ENCODE data around the gene SLC16A7.
"Not testable (repeated sequence)": the region's sequence is repeated elsewhere in the genome, so short reads cannot be mapped to it uniquely, and the experiment has no call there.

The SLC16A7 gene

DNA sequence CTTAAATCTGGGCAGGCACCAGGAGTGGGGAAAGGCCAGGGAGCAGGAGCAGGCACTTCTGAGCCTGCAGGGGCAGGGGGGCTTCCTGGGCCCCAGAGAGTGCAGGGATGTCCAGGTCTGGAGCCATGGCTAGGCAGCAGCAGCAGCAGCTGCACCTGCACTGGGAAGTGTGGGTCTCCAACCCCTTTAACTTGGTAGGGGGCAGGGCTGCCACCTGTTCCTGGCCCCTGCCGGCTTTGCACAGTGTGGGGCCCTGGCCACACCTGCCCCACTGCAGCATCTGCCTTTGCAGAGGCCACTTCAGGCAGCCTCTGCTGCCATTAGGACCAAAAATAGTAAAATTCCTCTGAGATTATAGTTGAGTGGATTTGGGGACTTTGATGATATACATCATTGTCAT lies 138.5 kb downstream of the SLC16A7 start:
- DNase-seq (ENCODE audit: low read depth in 2 of 2, low spot score in 1 of 2), result no peak

DNA sequence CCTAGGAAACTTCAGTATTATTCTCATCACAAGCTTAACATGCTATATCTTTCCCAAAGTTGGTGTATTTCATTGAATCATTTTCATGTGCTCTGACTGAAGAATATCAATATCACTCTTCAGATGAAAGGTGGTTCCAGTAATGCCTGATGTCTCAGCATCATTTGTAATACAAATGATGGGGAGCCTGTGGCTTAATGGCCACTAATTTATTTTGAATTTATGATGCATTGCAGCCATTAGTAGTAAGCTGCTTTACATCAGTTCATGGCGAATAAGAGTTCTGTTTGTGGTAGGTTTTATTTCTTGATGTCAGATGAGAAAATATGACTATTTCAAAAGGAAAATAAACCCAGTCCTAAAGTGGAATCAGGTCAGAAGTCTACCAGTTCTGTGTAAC lies 139.4 kb downstream of the SLC16A7 start:
- no peak for DNase-seq (ENCODE audit: low read depth in 2 of 2, low spot score in 1 of 2)

DNA sequence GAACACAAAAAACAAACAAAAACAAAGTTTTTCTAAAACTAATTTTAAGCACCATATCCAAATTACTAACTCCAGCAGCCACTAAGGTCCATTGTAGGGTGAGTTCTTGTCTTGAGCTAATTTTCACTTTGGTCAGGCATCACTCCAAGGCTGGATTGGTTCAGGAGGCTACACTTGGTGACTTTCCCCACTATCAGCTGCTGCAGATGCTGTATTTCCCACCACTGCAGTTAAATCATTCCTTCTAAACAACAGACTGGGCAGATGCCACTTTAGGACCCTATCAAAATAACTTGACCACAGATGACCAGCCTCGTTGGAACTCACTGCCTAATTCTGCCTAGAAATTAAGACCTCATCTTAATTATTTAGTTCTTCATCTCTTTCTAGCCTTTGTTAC lies 140.5 kb downstream of the SLC16A7 start:
- no peak for DNase-seq (ENCODE audit: low read depth in 2 of 2, low spot score in 1 of 2)

DNA sequence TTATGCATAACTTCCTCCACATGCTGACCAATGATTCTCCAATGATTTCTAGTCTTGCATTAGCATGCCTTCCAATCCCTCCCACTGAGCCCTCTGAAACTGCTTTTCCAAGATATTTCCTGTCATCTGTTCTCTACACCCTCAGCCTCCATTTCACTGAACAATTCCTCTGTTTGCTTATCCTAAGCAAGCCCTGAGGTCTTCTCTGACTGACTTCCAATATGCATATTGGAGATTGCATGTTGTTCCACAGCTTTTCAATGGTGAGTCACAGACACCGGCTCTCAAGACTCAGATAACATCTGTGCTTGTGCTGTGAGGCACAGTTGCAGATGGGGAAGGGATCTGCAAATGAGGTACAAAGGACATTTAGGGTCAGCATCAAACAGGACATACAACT lies 141.0 kb downstream of the SLC16A7 start:
- no peak for DNase-seq (ENCODE audit: low read depth in 2 of 2, low spot score in 1 of 2)

DNA sequence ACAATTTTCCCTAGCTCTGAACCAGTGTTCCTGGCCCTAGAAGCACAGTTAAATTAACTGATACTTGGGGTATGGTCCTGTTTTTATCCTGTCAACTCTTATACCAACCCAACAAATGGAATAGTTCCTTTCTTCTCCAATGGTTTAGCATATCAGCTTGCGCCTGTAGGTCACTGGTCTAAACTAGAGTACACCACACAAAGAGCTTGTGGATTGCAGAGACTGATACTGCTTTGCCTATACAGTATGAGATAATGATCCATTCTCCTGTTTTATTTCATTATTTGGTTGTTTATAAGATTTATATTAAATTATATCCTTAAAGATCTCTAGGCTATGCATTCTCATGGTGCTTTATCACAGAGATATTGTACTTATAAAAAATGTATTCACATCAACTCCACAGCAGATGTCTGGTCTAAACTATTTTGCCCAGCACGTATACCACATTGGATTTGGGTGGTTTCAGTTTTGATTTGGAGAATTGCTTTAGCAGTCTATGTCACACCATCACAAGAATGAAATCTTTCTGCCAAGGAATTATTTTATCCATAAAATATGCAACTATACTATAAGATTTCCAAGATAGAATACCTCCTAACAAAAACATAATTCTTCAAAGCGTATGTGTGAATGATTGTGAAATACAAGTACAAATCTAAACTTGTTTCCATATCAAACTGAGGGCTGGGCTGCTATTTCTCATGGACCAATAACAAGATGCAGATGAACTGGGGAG lies 142.1 kb downstream of the SLC16A7 start:
- DNase-seq (ENCODE audit: low read depth in 2 of 2, low spot score in 1 of 2), result no peak

DNA sequence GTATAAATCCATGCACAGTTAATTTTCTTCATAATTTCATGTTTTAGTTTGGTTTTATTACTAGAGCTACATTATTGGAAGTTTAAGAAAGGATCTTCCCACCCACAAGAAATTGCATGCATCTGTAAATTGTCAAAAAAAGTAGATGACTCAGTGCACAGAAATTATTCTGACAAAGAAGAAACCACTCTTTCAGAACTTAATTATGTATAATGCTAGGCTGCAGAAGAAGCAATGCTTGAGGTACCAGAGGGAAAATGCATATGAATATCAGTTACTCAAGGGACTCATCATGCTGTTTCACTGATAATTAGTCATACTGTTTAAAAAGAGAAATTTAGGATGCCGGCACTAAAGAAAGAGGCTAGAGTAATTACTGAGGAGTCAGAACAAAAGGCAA lies 147.0 kb downstream of the SLC16A7 start:
- no peak for DNase-seq (ENCODE audit: low read depth in 2 of 2, low spot score in 1 of 2)

DNA sequence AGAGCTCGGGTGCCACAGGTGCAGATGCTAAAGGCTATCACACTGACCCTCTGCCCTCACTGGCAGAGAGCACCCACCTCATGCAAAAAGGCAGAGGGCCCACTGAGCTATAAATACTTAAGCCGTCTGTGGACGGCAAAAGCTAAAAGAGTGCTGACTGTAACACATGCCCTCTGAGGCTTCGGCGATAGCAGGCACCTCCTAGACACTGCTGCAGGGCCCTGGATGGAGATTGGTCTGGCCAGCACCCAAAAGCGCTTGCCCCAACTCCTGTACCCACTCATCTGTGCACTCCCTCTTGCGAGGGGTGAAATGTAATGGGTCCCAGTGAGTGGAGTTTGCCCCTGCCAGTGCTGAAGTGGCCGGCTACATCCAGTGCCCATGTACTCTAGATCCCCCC lies 148.7 kb downstream of the SLC16A7 start:
- no peak for DNase-seq (ENCODE audit: low read depth in 2 of 2, low spot score in 1 of 2)

DNA sequence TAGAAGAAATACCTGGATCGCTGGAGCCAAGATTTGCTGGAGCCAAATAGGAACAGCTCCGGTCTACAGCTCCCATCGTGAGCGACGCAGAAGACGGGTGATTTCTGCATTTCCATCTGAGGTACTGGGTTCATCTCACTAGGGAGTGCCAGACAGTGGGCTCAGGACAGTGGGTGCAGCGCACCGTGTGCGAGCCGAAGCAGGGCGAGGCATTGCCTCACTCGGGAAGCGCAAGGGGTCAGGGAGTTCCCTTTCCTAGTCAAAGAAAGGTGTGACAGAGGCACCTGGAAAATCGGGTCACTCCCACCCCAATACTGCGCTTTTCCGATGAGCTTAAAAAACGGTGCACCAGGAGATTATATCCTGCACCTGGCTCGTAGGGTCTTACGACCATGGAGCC lies 155.3 kb downstream of the SLC16A7 start:
- not testable (repeated sequence) for DNase-seq (ENCODE audit: low read depth in 2 of 2, low spot score in 1 of 2)

DNA sequence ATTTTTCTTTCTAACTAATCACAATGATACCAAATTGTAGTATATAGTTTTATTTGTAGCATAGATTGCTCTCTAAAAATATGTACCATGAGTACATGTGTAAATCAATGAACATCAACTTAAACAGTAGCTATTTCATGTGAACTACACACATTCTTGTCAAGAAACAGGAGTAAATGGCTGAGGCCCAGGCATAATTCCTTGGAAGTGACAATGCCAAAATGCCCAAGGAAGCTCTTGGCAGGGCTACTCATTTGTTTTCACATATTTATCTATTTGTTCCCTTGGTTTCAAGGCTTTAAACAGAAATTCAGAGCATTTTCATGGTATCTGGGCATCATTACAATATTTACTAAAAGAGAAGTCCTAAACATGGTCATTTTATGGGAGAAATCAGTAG lies 165.7 kb downstream of the SLC16A7 start:
- no peak for DNase-seq (ENCODE audit: low read depth in 2 of 2, low spot score in 1 of 2)

DNA sequence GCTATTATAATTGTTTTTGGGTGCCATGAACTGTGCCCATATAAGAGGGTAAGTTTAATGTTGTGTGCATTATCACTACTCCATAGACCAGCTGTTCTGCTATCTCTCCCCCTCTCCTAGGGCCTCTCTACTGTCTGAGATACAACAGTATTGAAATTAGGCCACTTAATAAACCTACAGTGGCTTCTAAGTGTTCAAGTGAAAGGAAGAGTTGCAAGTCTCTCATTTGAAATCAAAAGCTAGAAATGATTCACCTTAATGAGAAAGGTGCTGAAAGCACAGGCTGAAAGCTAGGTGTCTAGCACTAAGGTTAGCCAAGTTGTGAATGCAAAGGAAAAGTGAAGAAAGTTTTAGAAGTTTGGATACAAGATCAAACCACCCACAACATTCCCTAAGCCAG lies 168.0 kb downstream of the SLC16A7 start:
- DNase-seq (ENCODE audit: low read depth in 2 of 2, low spot score in 1 of 2), result no peak

DNA sequence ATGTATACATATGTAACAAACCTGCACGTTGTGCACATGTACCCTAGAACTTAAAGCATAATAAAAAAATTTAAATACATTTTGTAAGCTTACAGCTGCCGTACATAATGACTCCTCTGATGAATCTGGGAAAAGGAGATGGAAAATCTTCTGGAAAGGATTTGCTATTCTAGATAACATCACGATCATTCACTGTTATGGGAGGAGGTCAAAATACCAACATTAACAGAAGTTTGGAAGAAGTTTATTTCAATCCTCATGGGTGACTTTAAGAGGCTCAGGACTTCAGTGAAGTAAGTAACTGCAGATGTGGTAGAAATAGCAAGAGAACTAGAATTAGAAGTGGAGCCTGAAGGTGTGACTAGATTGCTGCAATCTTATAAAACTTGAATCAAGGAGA lies 172.2 kb downstream of the SLC16A7 start:
- DNase-seq (ENCODE audit: low read depth in 2 of 2, low spot score in 1 of 2), result no peak

DNA sequence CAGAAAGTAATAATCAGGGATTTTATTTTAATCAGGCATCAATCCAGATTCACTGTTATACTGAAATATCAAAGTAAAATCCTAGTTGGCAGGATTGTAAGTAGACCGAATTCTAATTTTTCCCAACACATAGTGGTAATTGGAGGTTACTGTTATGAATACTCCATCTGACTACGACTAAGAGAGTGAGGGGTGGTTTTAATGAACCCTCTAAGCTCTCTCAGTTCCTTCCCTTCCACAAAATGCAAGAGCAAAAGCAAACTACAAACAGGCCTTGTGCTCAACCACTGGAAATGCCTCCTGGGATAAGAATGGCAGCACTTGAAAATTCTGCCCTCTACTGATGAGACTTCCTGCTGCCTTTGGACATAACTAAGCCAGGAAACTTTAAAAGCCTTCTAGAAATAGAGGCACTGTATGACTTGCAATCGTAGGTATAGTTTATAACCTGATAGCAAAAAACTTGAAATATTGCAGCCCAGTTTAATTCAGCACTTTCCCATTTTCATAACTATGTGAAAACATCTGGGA lies 184.8 kb downstream of the SLC16A7 start:
- DNase-seq (ENCODE audit: low read depth in 2 of 2, low spot score in 1 of 2), result no peak

DNA sequence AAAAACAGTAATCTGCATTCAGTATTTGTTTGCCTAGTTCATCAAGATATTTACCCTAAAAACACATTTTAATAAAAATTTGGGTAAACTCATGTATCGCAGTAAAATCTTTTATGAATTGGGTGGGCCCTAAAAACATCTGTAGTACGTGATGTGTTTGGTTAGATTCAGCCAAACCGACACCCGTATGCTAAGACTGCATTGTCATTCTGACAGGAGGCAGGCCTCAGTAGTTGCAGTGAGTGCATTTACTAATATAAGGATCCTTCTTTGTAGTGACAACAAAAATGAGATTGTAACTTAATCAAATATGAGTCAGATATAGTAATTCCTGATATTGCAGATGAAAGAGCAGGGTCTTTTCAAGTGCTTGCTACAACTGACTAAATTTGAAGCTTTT lies 191.8 kb downstream of the SLC16A7 start:
- DNase-seq (ENCODE audit: low read depth in 2 of 2, low spot score in 1 of 2), result no peak

DNA sequence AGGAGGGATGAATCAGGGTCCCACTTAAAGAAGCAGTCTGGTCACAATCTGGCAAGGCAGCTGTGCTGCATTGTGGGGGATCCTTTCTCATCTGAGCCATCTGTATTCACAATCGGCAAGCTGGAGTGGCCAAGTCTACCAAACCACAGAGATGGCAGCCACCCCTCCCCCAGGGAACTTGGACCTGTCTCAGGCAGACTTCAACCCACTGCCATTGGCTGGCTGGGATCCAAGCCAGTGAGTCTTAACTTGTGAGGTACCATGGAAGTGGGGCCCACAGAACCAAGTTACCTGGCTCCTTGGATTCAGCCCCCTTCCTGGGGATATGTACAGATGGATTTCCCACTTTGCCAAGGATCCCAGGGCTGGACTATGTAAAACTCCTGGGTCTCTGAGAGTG lies 196.8 kb downstream of the SLC16A7 start:
- DNase-seq (ENCODE audit: low read depth in 2 of 2, low spot score in 1 of 2), result no peak

DNA sequence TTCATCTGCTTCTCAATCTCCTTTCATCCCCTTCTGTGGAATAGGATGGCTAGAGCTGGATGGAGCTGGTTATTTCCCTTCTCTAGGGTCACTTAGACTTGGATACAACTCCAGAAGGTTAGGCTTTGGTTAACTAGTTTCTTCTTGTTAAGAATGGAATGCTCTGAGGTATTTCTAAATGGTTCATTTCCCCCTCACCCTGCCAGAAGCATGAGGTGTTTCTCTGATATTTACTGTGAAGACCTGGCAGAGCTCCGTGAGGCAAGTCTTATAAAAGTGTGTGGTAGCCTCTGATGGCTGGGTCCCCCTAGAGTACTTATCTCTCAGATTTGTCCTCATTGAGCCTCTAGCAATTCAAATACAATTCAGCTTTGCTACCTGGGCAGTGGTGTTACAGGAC lies 207.9 kb downstream of the SLC16A7 start:
- DNase-seq (ENCODE audit: low read depth in 2 of 2, low spot score in 1 of 2), result no peak

DNA sequence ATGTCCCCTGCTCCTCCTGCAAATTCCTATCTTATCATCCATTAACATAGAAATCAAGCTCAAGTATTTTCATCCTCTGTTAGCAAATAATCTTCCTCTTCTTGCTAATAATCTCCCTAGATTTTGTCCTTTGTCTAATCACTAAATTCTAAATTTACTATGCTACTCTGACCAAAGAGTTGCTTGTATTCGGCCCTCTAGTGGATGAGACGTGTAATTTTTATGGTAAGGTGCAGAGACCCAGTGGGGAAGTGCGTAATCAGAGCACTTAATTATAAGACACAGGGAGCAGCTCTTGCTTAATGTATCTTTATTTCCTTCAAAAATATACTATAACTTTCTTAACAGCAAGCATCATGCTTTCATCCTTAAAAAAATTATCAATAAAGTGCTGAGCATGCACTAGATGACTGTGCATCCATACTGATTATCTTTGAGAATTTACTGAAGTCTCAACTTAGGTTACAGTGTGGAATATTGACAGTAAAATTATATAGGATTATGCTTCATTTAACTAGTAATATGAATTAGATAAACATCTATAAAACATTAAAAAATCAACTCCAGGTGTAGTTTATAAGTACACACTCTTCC lies 212.6 kb downstream of the SLC16A7 start:
- no peak for DNase-seq (ENCODE audit: low read depth in 2 of 2, low spot score in 1 of 2)

DNA sequence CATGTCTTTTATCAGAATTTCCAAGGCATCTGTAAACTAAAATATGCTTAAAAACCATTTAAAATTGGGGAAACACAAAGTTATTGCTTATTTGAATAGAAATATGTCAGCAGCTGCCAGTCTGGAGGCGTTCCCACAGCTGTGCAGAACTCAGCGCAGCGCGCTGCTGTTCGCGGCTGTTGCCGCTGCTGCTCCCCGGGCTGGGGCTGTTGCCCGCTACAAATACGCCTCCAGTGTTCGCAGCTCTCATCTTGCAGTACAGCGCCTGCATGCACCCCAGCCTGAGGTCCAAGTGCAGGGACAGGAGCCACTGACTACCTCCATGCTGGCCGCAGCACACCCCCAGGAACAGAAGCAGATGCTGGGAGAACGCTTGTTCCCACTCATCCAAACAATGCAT lies 216.2 kb downstream of the SLC16A7 start:
- DNase-seq (ENCODE audit: low read depth in 2 of 2, low spot score in 1 of 2), result no peak

DNA sequence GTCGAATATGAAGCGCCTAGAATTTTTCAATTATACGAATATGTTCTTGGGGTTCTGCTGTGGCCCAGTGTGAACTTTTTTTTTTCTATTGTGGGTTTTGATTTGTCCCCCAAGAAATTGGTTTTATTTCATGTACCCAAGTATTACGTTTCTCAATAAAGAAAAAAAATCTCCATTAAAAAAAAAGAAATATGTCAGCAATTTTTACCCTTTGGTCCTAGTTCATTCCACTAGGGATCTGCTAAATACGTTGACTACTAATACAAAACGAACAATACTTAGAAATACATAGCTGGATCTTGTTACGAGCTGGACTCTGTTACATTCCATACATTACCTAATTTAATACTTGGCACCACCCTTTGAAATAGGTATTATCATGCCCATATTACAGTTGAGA lies 216.9 kb downstream of the SLC16A7 start:
- DNase-seq (ENCODE audit: low read depth in 2 of 2, low spot score in 1 of 2), result no peak

DNA sequence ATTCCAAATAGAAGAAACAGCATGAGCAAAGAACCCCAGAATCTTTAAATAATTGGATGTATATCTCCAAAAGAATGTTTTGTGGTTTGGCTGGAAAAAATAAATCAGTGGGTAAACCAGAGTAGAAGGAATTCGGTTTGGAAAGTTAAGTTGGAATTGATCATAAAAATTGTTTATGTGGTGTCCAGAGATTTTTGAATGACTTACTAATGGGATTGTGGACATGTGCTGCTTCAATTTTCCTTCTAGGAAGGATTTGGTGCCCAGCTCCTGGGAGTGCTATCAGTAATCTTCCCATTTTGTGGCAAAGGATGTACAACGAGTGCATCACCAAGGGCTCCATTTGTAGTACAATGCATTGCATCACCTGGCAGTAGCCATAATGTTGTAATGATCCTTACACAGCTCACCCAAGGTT lies 224.8 kb downstream of the SLC16A7 start:
- DNase-seq (ENCODE audit: low read depth in 2 of 2, low spot score in 1 of 2), result no peak

DNA sequence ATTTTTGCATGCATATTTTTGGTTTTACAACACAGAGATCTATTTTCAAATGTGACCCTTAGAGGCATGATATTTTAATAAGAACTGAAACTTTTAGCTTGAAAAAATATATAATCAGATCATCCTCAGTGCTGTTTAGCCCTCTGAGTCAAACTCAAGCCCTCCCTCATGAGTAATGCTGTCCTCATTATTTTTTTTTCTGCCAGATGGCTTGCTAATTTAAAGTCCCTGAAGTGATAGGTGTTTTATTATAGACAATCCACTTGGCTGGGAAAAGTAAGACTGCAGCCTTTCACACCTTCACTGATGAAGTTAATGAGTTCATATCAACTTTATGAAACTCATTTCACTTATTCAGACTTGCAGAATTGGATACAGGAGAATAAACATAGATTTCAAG lies 227.7 kb downstream of the SLC16A7 start:
- DNase-seq (ENCODE audit: low read depth in 2 of 2, low spot score in 1 of 2), result no peak

DNA sequence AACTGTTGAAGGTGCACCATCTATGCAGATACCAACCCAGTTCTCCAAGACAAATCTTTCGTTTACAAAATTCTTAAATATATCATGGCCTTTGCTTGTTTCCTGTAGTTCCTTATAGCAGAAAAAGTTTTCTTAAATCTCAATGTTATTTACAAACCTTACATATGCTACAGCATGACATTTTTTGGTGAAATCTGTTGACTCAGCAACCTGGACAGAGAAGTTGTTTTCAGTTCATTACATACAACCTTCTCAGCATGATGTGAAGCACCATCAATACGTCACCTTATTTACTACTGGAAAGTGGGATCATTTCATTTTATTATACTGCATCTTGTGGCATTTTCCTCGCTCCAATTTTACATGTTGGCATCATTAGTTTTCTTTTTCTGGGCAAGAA lies 231.9 kb downstream of the SLC16A7 start:
- DNase-seq (ENCODE audit: low read depth in 2 of 2, low spot score in 1 of 2), result no peak

DNA sequence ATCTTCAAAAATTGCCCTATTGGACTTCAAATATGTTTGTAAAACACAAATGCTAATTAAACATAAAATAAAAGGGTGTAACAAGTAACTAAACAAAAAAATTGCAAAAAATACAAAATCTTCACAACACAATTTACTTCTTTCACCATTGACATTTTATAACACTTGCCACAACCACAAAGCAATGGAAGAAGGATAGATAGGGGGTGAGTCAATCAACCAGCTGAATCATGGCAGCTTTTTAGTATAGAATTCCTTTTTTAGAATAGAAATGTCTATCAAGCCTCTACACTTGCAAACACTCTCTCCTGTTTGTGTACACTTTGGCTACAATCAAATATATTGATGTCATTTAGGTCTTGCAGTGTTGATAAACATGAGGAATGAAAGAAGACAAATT lies 232.7 kb downstream of the SLC16A7 start:
- DNase-seq (ENCODE audit: low read depth in 2 of 2, low spot score in 1 of 2), result no peak

DNA sequence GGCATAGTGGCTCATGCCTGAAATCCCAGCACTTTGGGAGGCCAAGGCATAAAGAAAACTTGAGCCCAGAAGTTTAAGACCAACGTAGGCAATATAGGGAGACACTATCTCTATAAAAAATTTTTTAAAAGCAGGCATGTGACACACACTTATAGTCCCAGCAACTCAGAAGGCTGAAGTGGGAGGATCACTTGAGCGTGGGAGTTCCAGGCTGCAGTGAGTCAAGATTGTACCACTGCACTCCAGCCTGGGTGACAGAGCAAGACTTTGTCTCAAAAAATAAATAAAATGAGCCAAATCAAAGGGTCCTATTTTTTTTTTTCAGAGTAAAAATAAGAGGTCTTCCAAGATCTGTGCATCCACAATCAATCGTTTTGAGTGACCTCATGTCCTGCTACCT lies 237.6 kb downstream of the SLC16A7 start:
- DNase-seq (ENCODE audit: low read depth in 2 of 2, low spot score in 1 of 2), result no peak
